HG02642 (cell line): ENCODE results near the gene AKT2.

Source experiments
- ATAC-seq: cut with Tn5 transposase; IDR thresholded peaks from one replicate; pipeline ENCODE4 v1.9.1; 2021; ENCODE audit warnings: mild to moderate bottlenecking; ENCODE audit not compliant: unreplicated experiment, poor library complexity

The AKT2 gene

DNA sequence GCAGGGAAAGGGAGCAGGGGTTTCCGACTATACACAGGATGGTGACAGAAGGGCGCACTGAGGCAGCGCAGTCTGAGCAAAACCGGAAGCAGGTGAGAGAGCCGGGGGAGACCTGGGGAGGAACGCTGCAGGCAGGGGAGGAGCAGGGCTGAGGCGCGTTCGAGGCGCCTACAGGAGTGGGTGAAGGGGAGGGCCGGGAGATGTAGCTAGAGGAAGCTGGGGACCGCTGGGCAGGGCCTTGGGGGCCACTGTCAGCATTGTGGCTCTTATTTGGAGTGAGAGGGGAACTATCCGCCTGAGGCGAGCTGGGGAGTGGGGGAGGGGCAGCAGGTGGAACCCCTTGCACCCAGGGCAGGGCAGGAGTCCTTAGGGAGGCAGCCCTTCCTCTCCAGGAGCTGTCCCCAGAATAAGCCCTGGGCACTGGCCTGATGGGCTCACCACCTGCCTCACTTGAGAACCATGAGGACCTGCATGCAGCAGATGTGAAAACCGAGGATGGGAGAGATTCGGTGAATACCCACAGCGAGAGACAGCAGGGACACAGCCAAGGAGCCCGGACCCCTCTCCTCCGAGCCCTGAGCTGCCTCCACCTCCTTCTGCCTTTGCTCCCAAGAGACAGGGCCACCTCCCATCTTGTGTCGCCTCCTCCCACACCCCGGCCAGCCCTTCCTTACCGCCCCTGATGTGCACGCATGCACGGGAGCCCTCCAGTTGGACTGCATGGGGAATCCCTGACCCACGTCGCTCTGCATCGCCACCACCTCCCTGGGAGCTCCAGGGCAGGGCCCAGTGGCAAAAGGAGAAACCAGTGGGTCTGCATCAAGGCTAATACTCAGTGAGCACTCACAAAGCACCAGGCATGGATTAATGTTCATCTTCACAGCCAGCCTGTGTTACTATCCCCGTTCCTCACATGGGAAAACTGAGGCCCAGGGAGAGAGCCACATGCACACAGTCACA, 10.3 kb downstream of the AKT2 start:
- ATAC-seq, result peak; percentile 40

DNA sequence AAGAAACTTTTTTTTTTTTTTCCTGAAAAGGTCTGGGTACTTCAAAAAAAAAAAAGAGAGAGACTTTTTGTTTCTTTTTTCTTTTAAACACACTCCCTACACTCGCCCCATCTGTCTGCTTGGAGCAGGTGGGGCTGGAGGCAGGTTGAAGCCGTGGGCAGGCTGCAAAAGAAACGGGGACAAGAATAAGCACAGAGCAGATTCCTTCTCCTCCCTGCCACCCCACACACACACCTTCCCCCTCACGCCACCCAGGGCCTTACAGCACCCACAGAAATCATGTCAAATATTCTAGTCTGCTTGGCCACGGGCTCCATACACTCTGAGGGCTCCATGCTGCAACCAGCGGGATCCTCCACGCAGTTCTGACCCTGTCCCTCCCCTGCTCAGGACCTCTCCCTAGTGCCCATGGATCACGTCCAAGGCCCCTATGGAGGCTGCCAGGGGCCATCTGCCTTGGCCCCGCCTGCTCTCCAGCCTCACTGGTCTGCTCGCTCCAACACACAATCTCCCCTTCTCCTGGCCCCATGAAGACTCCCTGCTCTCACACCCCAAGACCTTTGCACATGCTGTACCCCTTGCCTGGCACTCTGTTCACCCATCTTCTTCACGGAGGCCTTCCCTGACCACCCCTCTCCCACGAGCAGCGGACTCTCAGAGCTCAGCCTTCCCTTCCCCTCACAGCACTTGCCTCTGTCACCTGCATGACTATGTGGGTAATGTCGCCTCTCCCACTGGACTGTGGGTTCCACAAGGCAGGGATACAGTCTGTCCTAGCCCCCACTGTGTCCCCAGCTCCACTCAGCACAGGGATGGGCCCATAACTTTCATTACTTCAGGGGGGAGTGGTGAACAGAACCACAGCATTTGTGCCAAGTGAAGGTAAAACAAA, 11.4 kb downstream of the AKT2 start:
- no peak for ATAC-seq

- ATAC-seq, result no peak
Observed at GRCh38 chr19:40272261-40272660, 12.9 kb downstream of the AKT2 start.

GRCh38 chr19:40271706-40272105, 13.4 kb downstream of the AKT2 start:
- no peak for ATAC-seq

DNA sequence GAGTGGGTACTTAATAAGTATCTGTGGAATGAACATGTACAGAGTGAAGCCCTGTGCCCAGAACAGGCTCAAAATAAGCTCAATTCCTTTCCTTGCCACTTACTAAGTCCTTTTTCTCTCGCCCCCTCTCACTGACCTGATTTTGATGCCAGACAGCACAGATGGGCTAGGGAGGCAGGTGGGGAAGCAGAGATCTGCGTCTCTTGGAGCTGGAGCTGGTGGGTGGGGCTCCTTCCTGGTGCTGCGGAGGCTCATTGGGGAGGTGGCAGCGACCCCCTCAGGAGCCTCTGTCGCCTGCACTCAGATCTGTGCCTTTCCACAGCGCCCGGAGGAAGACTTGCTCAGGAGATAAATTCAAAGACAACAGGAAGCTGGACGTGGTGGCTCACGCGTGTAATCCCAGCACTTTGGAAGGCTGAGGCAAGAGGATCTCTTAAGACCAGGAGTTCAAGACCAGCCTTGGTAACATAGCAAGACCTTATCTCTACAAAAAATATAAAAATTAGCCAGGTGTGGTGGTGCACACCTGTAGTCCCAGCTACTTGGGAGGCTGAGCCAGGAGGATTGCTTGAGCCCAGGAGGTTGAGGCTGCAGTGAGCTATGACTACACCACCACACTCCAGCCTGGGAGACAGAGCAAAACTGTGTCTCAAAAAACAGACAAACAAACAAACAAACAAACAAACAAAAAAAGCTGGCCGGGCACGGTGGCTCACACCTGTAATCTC, 14.6 kb downstream of the AKT2 start:
- ATAC-seq, result no peak

GRCh38 chr19:40269216-40269940, 15.8 kb downstream of the AKT2 start:
- no peak for ATAC-seq

DNA sequence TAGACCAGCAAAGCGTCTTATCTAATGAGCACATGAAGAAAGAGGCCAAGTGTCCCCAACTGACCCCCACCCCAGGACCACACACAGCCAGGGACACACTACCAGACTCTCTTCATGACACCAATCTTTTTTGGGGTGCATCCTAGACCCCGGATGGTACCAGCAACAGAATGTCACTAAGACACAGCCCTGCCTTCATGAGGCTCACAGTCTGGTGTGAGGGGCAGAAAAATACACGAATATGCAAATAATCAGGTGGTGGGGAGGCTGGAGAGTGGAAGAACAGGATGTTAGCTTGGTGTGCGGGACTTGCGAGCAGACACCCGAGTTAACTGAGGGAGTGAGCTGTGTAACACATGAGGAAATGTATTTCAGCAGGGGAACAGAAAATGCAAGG, 17.5 kb downstream of the AKT2 start:
- ATAC-seq, result no peak

GRCh38 chr19:40266912-40267600, 18.1 kb downstream of the AKT2 start:
- ATAC-seq, result no peak

GRCh38 chr19:40266119-40266518, 19.0 kb downstream of the AKT2 start:
- no peak for ATAC-seq

- no peak for ATAC-seq
Observed at GRCh38 chr19:40265763-40266099, 19.4 kb downstream of the AKT2 start.

DNA sequence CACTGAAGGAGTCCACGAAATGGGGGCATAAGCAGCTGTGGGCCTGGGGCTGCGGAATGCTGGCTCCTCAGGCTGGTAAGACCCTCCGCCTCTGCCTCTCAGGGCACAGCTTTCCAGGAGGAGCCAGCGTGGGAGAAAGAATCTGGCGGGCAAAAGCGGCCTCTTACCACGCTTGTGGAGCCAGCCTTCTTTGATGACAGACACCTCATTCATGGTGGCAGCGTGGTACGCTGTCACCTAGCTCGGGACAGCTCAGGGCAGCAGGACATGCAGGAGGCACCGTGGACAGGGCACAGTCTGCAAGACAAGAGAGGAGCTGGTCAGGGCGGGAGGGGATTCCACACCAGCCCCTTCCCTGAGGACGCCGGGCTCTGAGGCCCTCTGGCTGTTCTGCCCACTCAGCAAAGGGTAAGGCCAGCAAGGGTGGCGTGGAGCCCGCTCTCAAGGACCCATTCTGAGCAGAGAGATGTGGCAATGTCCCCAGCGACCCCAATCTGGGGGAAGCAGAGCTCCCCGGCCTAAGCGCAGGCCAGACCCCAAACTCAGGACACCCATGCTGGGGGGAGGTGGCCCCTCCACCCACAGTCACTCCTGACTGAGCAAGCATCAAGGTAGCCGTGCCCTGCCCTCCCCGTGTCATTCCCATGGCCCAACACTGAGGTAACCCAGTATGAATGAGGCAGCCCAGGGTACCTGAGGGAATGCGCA, 19.9 kb downstream of the AKT2 start:
- ATAC-seq, result no peak

GRCh38 chr19:40264314-40265054, 20.7 kb downstream of the AKT2 start:
- no peak for ATAC-seq

- ATAC-seq, result no peak
Observed at GRCh38 chr19:40263440-40264313, 21.5 kb downstream of the AKT2 start.

DNA sequence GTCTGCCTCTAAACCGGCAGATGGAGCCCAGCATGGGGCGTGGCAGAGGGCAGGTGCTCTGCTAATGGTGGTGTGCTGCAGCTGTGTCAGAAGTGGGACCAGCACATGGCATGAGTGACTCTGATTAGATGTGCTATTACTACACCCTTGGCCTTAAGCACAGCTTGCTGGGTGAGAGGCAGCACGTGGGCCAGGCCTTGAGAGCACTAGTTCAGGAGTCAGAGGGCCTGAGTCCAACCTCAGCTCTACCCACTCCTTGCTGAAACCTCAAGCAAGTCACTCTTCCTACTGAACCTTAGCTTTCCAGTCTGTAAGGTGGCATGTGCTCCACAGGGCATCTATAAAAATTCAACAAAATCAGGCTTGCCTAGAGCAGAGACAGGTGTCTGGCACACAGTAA, 22.7 kb downstream of the AKT2 start:
- no peak for ATAC-seq

- ATAC-seq, result no peak
Observed at GRCh38 chr19:40261631-40262030, 23.5 kb downstream of the AKT2 start.

DNA sequence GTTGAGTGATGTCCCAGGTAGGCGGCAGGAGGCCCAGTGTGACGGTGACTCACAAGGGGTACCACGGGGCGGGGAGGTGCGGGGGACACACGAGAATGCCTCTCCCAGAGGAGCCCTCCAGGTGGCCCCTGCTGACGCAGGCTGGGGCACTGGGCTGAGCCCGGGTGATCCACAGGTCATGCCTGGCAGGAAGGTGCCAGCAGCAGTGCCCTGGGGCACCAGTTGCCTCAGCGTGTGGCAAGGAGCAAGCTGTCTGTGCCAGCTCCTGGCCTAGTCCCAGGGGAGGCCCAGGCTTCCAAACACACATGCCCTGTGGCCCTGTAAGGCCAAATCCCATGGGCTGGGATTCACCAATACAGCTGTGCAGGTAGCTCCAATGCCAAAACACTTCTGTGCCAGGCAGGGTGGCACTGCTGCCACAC, 28.0 kb downstream of the AKT2 start:
- no peak for ATAC-seq

DNA sequence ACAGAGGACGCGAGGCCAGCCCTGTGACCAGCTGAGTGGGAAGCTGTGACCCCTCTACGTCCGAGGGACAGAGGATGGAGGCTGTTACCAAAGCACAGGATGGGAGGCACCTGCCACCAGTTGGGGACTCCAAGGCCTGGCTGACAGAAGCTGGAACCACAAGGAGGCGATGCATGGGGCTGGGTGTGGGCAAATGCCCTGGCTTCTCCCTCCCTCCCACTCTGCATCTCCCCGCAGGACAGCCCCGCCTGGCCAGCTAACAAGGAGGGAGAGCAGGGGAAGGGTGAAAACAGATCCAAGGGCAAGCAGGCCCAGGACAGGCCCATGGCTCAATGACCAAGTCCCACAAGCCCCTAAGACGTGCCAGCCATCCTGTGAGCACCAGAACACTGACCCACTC, 28.6 kb downstream of the AKT2 start:
- ATAC-seq, result no peak
